A549 (cell line): ENCODE data around the gene IL12RB2. TPM values are rescaled to one million over a fixed set of nuclear protein-coding genes. Genes with fewer than 3 reads are reported as not detected.

Experiments used
- ATAC-seq, 2 experiments: fragments of 200-7000 bp in 1 of 2; fragments of >200 bp in 1 of 2; cut with Nextera tagmentation in 1 of 2; cut with Tn5 transposase in 1 of 2; 3 replicates each; pipeline versions ENCODE4 v1.8.0 to v1.9.1; 2018 to 2020; ENCODE audit warnings: mild to moderate bottlenecking in 1 of 2, moderate library complexity in 1 of 2
- CTCF ChIA-PET: fragments of 300-600 bp; sonication (Branson Sonifier 250); formaldehyde crosslinking; extraction: SDS; loops from one replicate; lab custom pipeline; 2021; ENCODE audit warnings: antibody characterized with exemption, inconsistent platforms; lab: Yijun Ruan, JAX
- POLR2A ChIA-PET: fragments of 350-600 bp; formaldehyde crosslinking; extraction: SDS; loops from one replicate; lab custom pipeline; 2021; ENCODE audit warnings: antibody characterized with exemption, inconsistent platforms; lab: Yijun Ruan, JAX
- DNase-seq, 2 experiments: peaks; one replicate each; pipeline versions ENCODE4 v3.0.0 to v3.0.0-alpha.2; 2011 to 2016; ENCODE audit warnings: low read depth in 1 of 2, low spot score in 1 of 2
- FAIRE-seq: peaks from 2 replicates; lab custom pipeline; 2011; peaks lifted over from hg19 to GRCh38; lab: Jason Lieb, UNC
- H3K27ac ChIP-seq, 2 experiments: fragments of >200 bp; sonication (Bioruptor Twin); formaldehyde crosslinking; 3 replicates each; pipeline ENCODE4 v1.5.1; 2016 to 2017
- H3K4me1 ChIP-seq: fragments of >200 bp; sonication (Bioruptor Twin); formaldehyde crosslinking; 3 replicates; pipeline ENCODE4 v1.6.1; 2016
- H3K4me2 ChIP-seq: fragments of >200 bp; sonication (Bioruptor Twin); formaldehyde crosslinking; 3 replicates; pipeline ENCODE4 v1.6.1; 2016
- H3K4me3 ChIP-seq: fragments of >200 bp; sonication (Bioruptor Twin); formaldehyde crosslinking; 3 replicates; pipeline ENCODE4 v1.5.1; 2016
- H3K9me3 ChIP-seq: fragments of >200 bp; sonication (Bioruptor Twin); formaldehyde crosslinking; 3 replicates; pipeline ENCODE4 v1.6.1; 2016
- CBX2 ChIP-seq: fragments of 200-600 bp; sonication (generic); IDR thresholded peaks from 2 replicates; pipeline ENCODE4 v1.6.1; 2016; ENCODE audit warnings: low read depth, mild to moderate bottlenecking, borderline replicate concordance
- CHD2 ChIP-seq: fragments of 150-350 bp; IDR thresholded peaks from 2 replicates; pipeline ENCODE4 v1.6.1; 2014; ENCODE audit warnings: low read length; ENCODE audit not compliant: partially characterized antibody
- CHD4 ChIP-seq: fragments of 200-600 bp; sonication (generic); IDR thresholded peaks from 2 replicates; pipeline ENCODE4 v1.6.1; 2016; ENCODE audit warnings: antibody characterized with exemption, mild to moderate bottlenecking, borderline replicate concordance
- EHMT2 ChIP-seq: fragments of 200-600 bp; sonication (generic); IDR thresholded peaks from 2 replicates; pipeline ENCODE4 v1.6.1; 2016; ENCODE audit warnings: antibody characterized with exemption, low read depth, mild to moderate bottlenecking, moderate library complexity
- EP300 ChIP-seq, 2 experiments: fragments of >200 bp; sonication (Bioruptor Twin); formaldehyde crosslinking; IDR thresholded peaks; 2 replicates in 1 of 2; 3 replicates in 1 of 2; pipeline ENCODE4 v1.6.1; 2016 to 2017
- ESRRA ChIP-seq: fragments of 150-350 bp; IDR thresholded peaks from 2 replicates; pipeline ENCODE4 v1.6.1; 2014; ENCODE audit warnings: mild to moderate bottlenecking, low read length, borderline replicate concordance
- FOSB ChIP-seq: fragments of 250-450 bp; sonication (Bioruptor Pico); IDR thresholded peaks from 2 replicates; pipeline ENCODE4 v1.5.0; 2020; ENCODE audit warnings: mild to moderate bottlenecking, moderate library complexity
- FOSL2 ChIP-seq, 2 experiments: fragments of 450-650 bp in 1 of 2; fragments of >200 bp in 1 of 2; sonication (Bioruptor Twin) in 1 of 2; formaldehyde crosslinking; IDR thresholded peaks; 2 replicates each; pipeline versions ENCODE4 v1.5.0 to v1.6.1; 2016 to 2020; ENCODE audit warnings: mild to moderate bottlenecking in 1 of 2, moderate library complexity in 1 of 2
- HDAC2 ChIP-seq: fragments of 200-600 bp; sonication (generic); IDR thresholded peaks from 2 replicates; pipeline ENCODE4 v1.6.1; 2016
- HEYL ChIP-seq: fragments of 250-450 bp; sonication (Bioruptor Pico); IDR thresholded peaks from 2 replicates; pipeline ENCODE4 v1.8.0; 2021; ENCODE audit warnings: mild to moderate bottlenecking, moderate library complexity
- JUN ChIP-seq, 2 experiments: fragments of >200 bp; sonication (Bioruptor Twin); formaldehyde crosslinking; IDR thresholded peaks; 2 replicates in 1 of 2; 3 replicates in 1 of 2; pipeline ENCODE4 v1.6.1; 2016 to 2017
- KDM1A ChIP-seq: fragments of 200-600 bp; sonication (generic); IDR thresholded peaks from 2 replicates; pipeline ENCODE4 v1.6.1; 2016; ENCODE audit warnings: low read depth, mild to moderate bottlenecking
- KDM5A ChIP-seq: fragments of 200-600 bp; sonication (generic); IDR thresholded peaks from 2 replicates; pipeline ENCODE4 v1.6.1; 2016; ENCODE audit warnings: antibody characterized with exemption, mild to moderate bottlenecking
- MAFK ChIP-seq: fragments of 450-650 bp; IDR thresholded peaks from 2 replicates; pipeline ENCODE4 v1.6.1; 2014; ENCODE audit not compliant: partially characterized antibody
- MYC ChIP-seq: IDR thresholded peaks from 2 replicates; pipeline ENCODE4 v1.6.1; 2012; ENCODE audit warnings: mild to moderate bottlenecking, inconsistent platforms, low read length, improper control_type of control experiment, borderline replicate concordance
- NFE2L2 ChIP-seq: fragments of 150-350 bp; conservative IDR thresholded peaks from 2 replicates; pipeline ENCODE4 v1.6.1; 2014; ENCODE audit warnings: low read length
- NPAS2 ChIP-seq: fragments of 250-450 bp; sonication (Bioruptor Pico); IDR thresholded peaks from 2 replicates; pipeline ENCODE4 v1.8.0; 2022; ENCODE audit warnings: mild to moderate bottlenecking, moderate library complexity, borderline replicate concordance
- RAD21 ChIP-seq, 2 experiments: fragments of >200 bp in 1 of 2; sonication (Bioruptor Twin) in 1 of 2; formaldehyde crosslinking in 1 of 2; IDR thresholded peaks in 1 of 2; conservative IDR thresholded peaks in 1 of 2; 2 replicates in 1 of 2; 3 replicates in 1 of 2; pipeline ENCODE4 v1.6.1; 2012 to 2018; ENCODE audit warnings: inconsistent platforms in 1 of 2
- RCOR1 ChIP-seq: fragments of 150-350 bp; IDR thresholded peaks from 2 replicates; pipeline ENCODE4 v1.6.1; 2014; ENCODE audit warnings: antibody characterized with exemption, low read length, low read depth
- RNF2 ChIP-seq: fragments of 200-600 bp; sonication (generic); IDR thresholded peaks from 2 replicates; pipeline ENCODE4 v1.6.1; 2016; ENCODE audit warnings: low read depth, mild to moderate bottlenecking, antibody characterized with exemption, moderate library complexity, borderline replicate concordance
- SMC3 ChIP-seq: fragments of >200 bp; sonication (Bioruptor Twin); formaldehyde crosslinking; IDR thresholded peaks from 3 replicates; pipeline ENCODE4 v1.6.1; 2018; ENCODE audit warnings: inconsistent platforms
- TFCP2L1 ChIP-seq: fragments of 250-450 bp; sonication (Bioruptor Pico); IDR thresholded peaks from 2 replicates; pipeline ENCODE4 v1.5.0; 2021; ENCODE audit warnings: mild to moderate bottlenecking
- ZNF302 ChIP-seq: fragments of 250-450 bp; sonication (Bioruptor Pico); IDR thresholded peaks from 2 replicates; pipeline ENCODE4 v1.9.0; 2021; ENCODE audit warnings: inconsistent platforms, mild to moderate bottlenecking, moderate library complexity
- WGBS: methylation state at CpG from one replicate; pipeline ENCODE4 v1.1.6; 2017; ENCODE audit errors: missing lambda C conversion rate; 5-methylcytosine and 5-hydroxymethylcytosine counted together
- polyA plus RNA-seq, 4 experiments: library from polyadenylated mRNA; depleted of rRNA in 3 of 4; stranded (reverse); fragments of >200 nt; fragmentation: RNase III in 1 of 4; extraction: RNeasy Plus Mini Kit Qiagen cat#74134 plus additional on column Dnase treatment in 1 of 4; gene quantifications; 2 replicates in 3 of 4; 3 replicates in 1 of 4; pipeline ENCODE4 v1.2.3, GENCODE V29; 2011 to 2017
- TF ChIP-seq, protein P1 (sequence below): fragments of 250-450 bp; sonication (Bioruptor Pico); IDR thresholded peaks from 2 replicates; pipeline ENCODE4 v1.5.0; 2020; ENCODE audit warnings: low read depth, mild to moderate bottlenecking, moderate library complexity
- TF ChIP-seq, protein P2 (sequence below): fragments of >200 bp; sonication (Bioruptor Twin); formaldehyde crosslinking; IDR thresholded peaks from 2 replicates; pipeline ENCODE4 v1.6.1; 2016
- TF ChIP-seq, protein P3 (sequence below): IDR thresholded peaks from 2 replicates; pipeline ENCODE4 v1.6.1; 2012; ENCODE audit warnings: low read depth, borderline replicate concordance
- TF ChIP-seq, protein P4 (sequence below): IDR thresholded peaks from 2 replicates; pipeline ENCODE4 v1.6.1; 2012
- TF ChIP-seq, protein P5 (sequence below): fragments of >200 bp; sonication (Bioruptor Twin); formaldehyde crosslinking; IDR thresholded peaks from 3 replicates; pipeline ENCODE4 v1.5.1; 2016
- TF ChIP-seq, protein P6 (sequence below): IDR thresholded peaks from 2 replicates; pipeline ENCODE4 v1.6.1; 2012

The IL12RB2 gene
- polyA plus RNA-seq, 2 of the 4 experiments (the other 2 are of a cell fraction), result not detected

DNA sequence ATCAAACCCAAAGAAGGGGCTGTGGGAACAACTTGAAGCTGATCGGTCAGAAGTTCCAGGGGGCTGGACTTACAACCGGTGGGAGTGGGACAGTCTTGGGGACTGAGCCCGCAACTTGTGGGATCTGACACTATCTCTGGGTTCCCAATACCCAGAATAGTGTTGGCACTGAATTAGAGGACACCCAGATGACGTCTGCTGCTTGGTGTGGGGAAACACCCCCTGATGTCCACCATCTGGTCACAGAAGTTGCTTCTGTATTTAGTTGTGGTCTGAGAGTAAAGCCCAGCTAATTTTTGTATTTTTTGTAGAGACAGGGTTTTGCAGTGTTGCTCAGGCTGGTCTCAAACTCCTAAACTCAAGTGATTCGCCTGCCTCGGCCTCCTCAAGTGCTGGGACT lies 93.8 kb downstream of the IL12RB2 start:
- no peak; a peak in 1 of 6 replicates for ATAC-seq
- CTCF ChIA-PET, result no interaction called here
- POLR2A ChIA-PET, result interaction anchor here (1.3 kb wide), 1 partner anchor 80 kb away, joined by 3 read pairs; no protein-coding TSS in a partner anchor

DNA sequence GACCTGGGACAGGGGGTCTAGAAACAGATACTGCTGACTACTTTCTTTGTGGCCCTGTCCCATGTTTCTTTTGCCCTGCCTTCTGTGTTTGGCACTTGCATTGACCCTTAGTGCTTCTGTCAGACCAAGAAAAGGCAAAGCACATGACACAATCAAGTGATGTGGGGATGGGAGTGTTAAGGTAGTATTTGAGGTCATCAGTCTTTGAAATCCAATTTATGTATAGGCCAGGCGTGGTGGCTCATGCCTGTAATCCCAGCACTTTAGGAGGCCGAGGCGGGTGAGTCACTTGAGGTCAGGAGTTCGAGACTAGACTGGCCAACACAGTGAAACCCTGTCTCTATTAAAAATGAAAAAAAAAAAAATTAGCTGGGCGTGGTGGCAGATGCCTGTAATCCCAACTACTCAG lies 96.5 kb downstream of the IL12RB2 start:
- peaks cover 12% of the 10 kb centered on the region; the same call in 2 of the 3 replicates for H3K4me1 ChIP-seq
- no peak overlapping the region for H3K4me2 ChIP-seq
- TF ChIP-seq FOSL2 (IDR thresholded peaks at IDR 0.05) (no peak), FOSL2 (CRISPR knock-in tag; IDR thresholded peaks at IDR 0.05) (peak; percentile 24; the same call in 1 of the 2 replicates), ZNF302 (CRISPR knock-in tag) (no peak)
- no peak overlapping the region for H3K27ac ChIP-seq
- no peaks in the 10 kb centered on the region for H3K9me3 ChIP-seq
- H3K4me3 ChIP-seq, result no peak overlapping the region
- POLR2A ChIA-PET, result no interaction called here
- peak in 1 of 2 experiments; percentile 52 for DNase-seq
- FAIRE-seq, result no peak
- ATAC-seq, result peak in 1 of 2 experiments; percentile 34; a peak in 3 of 6 replicates
- WGBS, result 61% methylated on average over 5 of the region's 5 CpGs
- CTCF ChIA-PET, result no interaction called here

More for the DNA sequence above, 93.8 kb downstream of the IL12RB2 start:
- no peak for TF ChIP-seq JUN (IDR thresholded peaks at IDR 0.05)
- no peak for TF ChIP-seq RAD21 (conservative IDR thresholded peaks at IDR 0.05 in 1 of 2, IDR thresholded peaks at IDR 0.05 in 1 of 2)
- no peak for TF ChIP-seq RNF2
- TF ChIP-seq NFE2L2, result no peak
- no peak for TF ChIP-seq RCOR1
- TF ChIP-seq SMC3, result no peak
- no peak for TF ChIP-seq EP300 (IDR thresholded peaks at IDR 0.05)
- TF ChIP-seq, protein P1, sequence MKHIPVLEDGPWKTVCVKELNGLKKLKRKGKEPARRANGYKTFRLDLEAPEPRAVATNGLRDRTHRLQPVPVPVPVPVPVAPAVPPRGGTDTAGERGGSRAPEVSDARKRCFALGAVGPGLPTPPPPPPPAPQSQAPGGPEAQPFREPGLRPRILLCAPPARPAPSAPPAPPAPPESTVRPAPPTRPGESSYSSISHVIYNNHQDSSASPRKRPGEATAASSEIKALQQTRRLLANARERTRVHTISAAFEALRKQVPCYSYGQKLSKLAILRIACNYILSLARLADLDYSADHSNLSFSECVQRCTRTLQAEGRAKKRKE (CRISPR knock-in tag), result no peak
- TF ChIP-seq KDM5A, result no peak
- TF ChIP-seq HEYL (CRISPR knock-in tag), result no peak
- no peak for TF ChIP-seq EHMT2
- no peak for TF ChIP-seq CHD2
- TF ChIP-seq MYC, result no peak
- TF ChIP-seq, protein P2, sequence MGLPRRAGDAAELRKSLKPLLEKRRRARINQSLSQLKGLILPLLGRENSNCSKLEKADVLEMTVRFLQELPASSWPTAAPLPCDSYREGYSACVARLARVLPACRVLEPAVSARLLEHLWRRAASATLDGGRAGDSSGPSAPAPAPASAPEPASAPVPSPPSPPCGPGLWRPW, result no peak
- TF ChIP-seq, protein P3, sequence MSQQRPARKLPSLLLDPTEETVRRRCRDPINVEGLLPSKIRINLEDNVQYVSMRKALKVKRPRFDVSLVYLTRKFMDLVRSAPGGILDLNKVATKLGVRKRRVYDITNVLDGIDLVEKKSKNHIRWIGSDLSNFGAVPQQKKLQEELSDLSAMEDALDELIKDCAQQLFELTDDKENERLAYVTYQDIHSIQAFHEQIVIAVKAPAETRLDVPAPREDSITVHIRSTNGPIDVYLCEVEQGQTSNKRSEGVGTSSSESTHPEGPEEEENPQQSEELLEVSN, result no peak
- FAIRE-seq (no peak), DNase-seq (no peak)
- 92% methylated on average over 6 of the region's 6 CpGs for whole genome bisulfite sequencing
- Histone ChIP-seq H3K4me3 (no peak overlapping the region), H3K4me2 (no peak overlapping the region), H3K9me3 (no peaks in the 10 kb centered on the region), H3K4me1 (peaks cover 12% of the 10 kb centered on the region; the same call in 2 of the 3 replicates), H3K27ac (no peak overlapping the region)

DNA sequence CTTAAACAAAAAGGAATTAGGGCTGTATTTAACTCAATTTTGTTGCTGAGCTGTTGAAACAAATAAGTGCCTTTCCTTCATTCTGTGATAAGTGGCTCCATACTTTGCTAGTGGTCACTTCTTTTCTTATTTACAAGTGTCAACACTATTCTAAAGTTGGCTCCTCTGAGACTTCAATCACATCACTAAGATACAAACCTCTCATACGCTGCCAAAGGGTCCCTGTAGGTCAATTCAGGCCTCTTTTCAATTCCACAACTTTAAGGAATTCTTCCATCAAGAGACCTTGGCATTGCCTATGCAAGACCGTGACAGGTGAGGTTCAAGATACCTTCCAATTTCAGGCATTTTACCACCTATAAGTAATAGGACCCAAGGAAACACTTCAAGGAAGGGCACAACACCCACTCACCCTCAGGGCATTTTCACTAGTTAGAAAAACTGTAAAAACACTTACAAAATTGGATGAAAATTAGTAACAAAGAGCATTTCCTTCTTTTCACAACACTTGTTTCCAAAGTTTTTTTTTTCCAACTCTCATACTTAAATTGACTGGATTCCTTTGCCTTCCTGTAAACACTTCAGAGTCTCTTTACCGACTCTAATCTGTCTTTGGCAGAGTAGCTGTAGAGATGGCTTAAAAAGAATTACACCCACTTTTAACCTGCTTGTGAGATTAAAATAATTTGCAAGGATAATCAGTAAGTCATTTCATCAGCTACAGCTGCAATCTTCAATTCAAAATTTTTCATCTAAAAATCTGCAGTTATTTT lies 98.0 kb downstream of the IL12RB2 start:
- CTCF ChIA-PET, result no interaction called here
- H3K27ac ChIP-seq, result no peak overlapping the region
- 85% methylated on average over 3 of the region's 3 CpGs for WGBS
- H3K9me3 ChIP-seq, result no peaks in the 10 kb centered on the region
- no peak overlapping the region for H3K4me3 ChIP-seq
- ATAC-seq, result no peak
- H3K4me2 ChIP-seq, result no peak overlapping the region
- peaks cover 12% of the 10 kb centered on the region; the same call in 2 of the 3 replicates for H3K4me1 ChIP-seq
- no peak for DNase-seq
- no peak for FAIRE-seq
- POLR2A ChIA-PET, result no interaction called here
- TF ChIP-seq CBX2 (no peak), FOSB (CRISPR knock-in tag) (no peak), KDM1A (no peak), HDAC2 (no peak), CHD4 (no peak), EHMT2 (no peak), FOSL2 (IDR thresholded peaks at IDR 0.05) (no peak), FOSL2 (CRISPR knock-in tag; IDR thresholded peaks at IDR 0.05) (no peak), ESRRA (no peak), ZNF302 (CRISPR knock-in tag) (no peak), MAFK (no peak), NPAS2 (CRISPR knock-in tag) (no peak), SMC3 (no peak), TFCP2L1 (CRISPR knock-in tag) (no peak)
- TF ChIP-seq, protein P4, sequence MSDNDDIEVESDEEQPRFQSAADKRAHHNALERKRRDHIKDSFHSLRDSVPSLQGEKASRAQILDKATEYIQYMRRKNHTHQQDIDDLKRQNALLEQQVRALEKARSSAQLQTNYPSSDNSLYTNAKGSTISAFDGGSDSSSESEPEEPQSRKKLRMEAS, result no peak
- TF ChIP-seq, protein P5, sequence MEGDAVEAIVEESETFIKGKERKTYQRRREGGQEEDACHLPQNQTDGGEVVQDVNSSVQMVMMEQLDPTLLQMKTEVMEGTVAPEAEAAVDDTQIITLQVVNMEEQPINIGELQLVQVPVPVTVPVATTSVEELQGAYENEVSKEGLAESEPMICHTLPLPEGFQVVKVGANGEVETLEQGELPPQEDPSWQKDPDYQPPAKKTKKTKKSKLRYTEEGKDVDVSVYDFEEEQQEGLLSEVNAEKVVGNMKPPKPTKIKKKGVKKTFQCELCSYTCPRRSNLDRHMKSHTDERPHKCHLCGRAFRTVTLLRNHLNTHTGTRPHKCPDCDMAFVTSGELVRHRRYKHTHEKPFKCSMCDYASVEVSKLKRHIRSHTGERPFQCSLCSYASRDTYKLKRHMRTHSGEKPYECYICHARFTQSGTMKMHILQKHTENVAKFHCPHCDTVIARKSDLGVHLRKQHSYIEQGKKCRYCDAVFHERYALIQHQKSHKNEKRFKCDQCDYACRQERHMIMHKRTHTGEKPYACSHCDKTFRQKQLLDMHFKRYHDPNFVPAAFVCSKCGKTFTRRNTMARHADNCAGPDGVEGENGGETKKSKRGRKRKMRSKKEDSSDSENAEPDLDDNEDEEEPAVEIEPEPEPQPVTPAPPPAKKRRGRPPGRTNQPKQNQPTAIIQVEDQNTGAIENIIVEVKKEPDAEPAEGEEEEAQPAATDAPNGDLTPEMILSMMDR, result no peak
- TF ChIP-seq, protein P6, sequence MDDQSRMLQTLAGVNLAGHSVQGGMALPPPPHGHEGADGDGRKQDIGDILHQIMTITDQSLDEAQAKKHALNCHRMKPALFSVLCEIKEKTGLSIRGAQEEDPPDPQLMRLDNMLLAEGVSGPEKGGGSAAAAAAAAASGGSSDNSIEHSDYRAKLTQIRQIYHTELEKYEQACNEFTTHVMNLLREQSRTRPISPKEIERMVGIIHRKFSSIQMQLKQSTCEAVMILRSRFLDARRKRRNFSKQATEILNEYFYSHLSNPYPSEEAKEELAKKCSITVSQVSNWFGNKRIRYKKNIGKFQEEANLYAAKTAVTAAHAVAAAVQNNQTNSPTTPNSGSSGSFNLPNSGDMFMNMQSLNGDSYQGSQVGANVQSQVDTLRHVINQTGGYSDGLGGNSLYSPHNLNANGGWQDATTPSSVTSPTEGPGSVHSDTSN, result no peak
